ENCODE measurements around the gene STARD13. TPM values are rescaled to one million over a fixed set of nuclear protein-coding genes. Genes with fewer than 3 reads are reported as not detected.
A peak's percentile ranks its signal among the peaks of the same experiment; 100 is the strongest.

The STARD13 gene
- total RNA-seq, 2 donors from 2014 or later: 43.9 to 47.1 TPM

DNA sequence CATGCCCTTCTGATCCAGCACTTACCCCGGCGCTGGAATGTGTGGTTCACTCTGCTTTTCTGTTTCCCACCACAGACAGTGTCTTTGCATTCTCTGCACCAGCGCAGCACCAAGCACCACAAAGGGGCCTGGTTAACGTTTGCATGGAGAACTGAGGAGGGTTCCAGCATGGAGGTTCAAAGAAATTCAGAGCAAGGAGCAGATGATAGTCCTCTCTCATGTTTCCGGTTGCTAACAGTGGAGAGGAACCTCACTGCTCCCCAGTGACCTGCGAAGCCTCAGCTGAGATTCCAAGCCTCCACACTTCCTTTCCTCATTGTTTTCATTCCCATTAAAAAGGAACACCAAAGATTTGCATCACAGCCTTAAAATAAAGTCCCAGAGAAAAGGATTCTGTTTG lies 99.7 kb downstream of the STARD13 start:
- H3K36me3 ChIP-seq: no peaks in the 10 kb centered on the region
- peak overlapping the region; percentile 4 to 50 for H3K27ac ChIP-seq
- peak overlapping the region; percentile 24 for H3K4me3 ChIP-seq
- DNase-seq (ENCODE audit: low spot score): no peak
- peaks cover 10 to 75% of the 10 kb centered on the region in 2 donors for H3K4me1 ChIP-seq (ENCODE audit: control insufficient read depth in 1 of 2, low read depth in 2 of 2)
- H3K9me3 ChIP-seq: no peaks in the 10 kb centered on the region
- ATAC-seq (ENCODE audit: insufficient number of reproducible peaks, low FRiP score, low read depth): no peak
- H3K27me3 ChIP-seq (replicated peaks; ENCODE audit: insufficient read depth): no peaks in the 10 kb centered on the region
- TF ChIP-seq, protein P1, sequence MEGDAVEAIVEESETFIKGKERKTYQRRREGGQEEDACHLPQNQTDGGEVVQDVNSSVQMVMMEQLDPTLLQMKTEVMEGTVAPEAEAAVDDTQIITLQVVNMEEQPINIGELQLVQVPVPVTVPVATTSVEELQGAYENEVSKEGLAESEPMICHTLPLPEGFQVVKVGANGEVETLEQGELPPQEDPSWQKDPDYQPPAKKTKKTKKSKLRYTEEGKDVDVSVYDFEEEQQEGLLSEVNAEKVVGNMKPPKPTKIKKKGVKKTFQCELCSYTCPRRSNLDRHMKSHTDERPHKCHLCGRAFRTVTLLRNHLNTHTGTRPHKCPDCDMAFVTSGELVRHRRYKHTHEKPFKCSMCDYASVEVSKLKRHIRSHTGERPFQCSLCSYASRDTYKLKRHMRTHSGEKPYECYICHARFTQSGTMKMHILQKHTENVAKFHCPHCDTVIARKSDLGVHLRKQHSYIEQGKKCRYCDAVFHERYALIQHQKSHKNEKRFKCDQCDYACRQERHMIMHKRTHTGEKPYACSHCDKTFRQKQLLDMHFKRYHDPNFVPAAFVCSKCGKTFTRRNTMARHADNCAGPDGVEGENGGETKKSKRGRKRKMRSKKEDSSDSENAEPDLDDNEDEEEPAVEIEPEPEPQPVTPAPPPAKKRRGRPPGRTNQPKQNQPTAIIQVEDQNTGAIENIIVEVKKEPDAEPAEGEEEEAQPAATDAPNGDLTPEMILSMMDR (IDR thresholded peaks at IDR 0.05): no peak

DNA sequence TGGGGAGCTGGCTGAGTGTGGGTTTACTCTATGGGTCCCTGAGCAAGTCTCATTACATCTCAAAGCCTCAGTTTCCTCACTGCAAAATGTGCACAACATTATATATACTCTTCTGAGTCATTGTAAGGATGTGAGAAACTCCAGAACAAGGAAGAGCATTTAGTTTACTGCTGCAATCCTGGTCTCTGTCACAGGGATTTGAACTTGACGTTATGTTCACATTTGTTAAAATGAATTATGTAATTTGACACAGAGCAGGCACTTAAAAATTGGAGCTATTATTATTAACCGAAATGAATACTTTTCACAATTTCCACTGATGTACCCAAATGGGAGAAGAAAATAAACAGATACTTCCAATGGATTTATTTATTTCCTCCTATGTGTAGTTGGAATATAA lies 101.0 kb downstream of the STARD13 start:
- no peak for ATAC-seq (ENCODE audit: insufficient number of reproducible peaks, low FRiP score, low read depth)
- Histone ChIP-seq H3K4me3 (no peak overlapping the region), H3K36me3 (no peaks in the 10 kb centered on the region), H3K27ac (no peak overlapping the region), H3K4me1 (ENCODE audit: control insufficient read depth in 1 of 2, low read depth in 2 of 2) (peaks cover 8 to 65% of the 10 kb centered on the region in 2 donors), H3K27me3 (replicated peaks; ENCODE audit: insufficient read depth) (no peaks in the 10 kb centered on the region), H3K9me3 (no peaks in the 10 kb centered on the region)
- DNase-seq (ENCODE audit: low spot score): no peak
- TF ChIP-seq, protein P1 (IDR thresholded peaks at IDR 0.05): no peak

DNA sequence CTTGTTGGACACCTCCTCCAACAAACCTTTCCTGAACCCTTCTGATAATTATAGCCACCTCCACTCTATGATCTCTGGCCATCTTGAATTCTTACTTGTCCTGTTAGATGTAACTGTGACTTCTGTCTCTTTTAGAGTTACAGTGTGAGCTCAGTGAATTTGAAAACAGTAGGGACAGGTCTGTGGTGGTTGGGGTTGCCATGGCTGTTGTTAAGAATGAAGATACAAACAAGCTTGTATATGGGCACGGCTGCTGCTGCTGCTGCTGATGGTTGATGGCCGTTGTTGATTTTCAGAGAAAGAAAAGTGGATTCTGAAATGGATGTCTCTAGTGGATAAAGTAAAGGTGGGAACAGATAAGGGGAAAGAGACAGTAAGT lies 101.5 kb downstream of the STARD13 start:
- Histone ChIP-seq H3K9me3 (no peaks in the 10 kb centered on the region), H3K4me3 (no peak overlapping the region), H3K4me1 (ENCODE audit: control insufficient read depth in 1 of 2, low read depth in 2 of 2) (peaks cover 8 to 66% of the 10 kb centered on the region in 2 donors), H3K27me3 (replicated peaks; ENCODE audit: insufficient read depth) (no peaks in the 10 kb centered on the region), H3K27ac (no peak overlapping the region), H3K36me3 (no peaks in the 10 kb centered on the region)
- ATAC-seq (ENCODE audit: insufficient number of reproducible peaks, low FRiP score, low read depth): no peak
- TF ChIP-seq, protein P1 (IDR thresholded peaks at IDR 0.05): no peak
- DNase-seq (ENCODE audit: low spot score): no peak

DNA sequence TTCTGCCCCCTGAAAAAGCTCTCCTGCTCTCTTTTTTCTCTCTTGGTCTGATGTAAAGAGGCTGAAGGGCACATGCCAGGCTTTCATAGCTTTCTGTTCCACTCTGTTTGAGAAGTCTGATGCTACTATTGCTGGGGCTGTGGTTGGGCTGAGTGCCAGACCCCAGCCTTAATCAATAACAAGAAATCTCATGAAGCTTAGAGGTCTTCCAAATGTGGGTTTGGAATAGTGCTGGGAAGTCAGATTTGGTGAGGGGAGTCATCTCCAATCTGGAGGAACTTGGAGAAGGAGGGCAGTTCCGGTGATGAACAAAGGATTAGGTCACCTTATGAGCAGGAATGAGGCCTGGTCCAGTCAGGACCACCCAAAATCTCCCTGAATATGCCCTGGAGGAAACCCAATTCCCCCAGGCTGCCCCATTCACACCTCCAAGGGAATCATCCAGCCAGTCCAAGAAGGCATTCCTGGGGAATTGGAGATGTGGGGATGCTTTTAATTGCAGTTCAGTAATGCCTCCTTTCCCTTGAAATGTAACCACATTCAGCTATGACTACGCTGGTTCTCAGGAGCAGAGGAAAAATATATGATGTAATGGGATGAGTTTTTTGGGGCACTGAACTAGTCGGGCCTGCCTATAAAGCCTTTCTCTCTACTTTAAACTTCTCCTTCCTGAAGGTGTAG lies 102.0 kb downstream of the STARD13 start:
- Histone ChIP-seq H3K9me3 (no peaks in the 10 kb centered on the region), H3K27ac (no peak overlapping the region), H3K36me3 (no peaks in the 10 kb centered on the region), H3K27me3 (replicated peaks; ENCODE audit: insufficient read depth) (no peaks in the 10 kb centered on the region), H3K4me1 (ENCODE audit: control insufficient read depth in 1 of 2, low read depth in 2 of 2) (peaks cover 8 to 67% of the 10 kb centered on the region in 2 donors), H3K4me3 (no peak overlapping the region)
- TF ChIP-seq, protein P1 (IDR thresholded peaks at IDR 0.05): no peak
- DNase-seq (ENCODE audit: low spot score): no peak
- no peak for ATAC-seq (ENCODE audit: insufficient number of reproducible peaks, low FRiP score, low read depth)

DNA sequence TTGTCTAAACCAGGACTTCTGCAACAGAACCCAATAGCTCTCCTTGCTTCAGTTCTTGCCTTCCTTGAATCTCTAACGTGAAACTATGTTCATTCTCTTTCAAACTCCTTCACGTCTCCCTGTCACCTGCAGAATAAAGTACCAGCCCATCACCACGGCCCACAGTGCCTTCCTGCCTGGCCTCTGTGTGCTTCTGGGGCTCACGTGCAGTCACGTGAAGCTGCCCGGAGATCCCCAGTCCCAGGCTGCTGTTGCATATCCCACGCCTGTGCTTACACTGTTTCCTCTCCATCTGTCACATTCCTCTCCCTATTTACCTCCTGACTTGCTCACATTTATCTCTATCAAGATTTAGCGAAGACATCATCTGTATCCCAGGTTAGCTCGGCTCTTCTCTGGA lies 102.8 kb downstream of the STARD13 start:
- Histone ChIP-seq H3K27me3 (replicated peaks; ENCODE audit: insufficient read depth) (no peaks in the 10 kb centered on the region), H3K9me3 (no peaks in the 10 kb centered on the region), H3K27ac (no peak overlapping the region), H3K4me3 (no peak overlapping the region), H3K4me1 (ENCODE audit: control insufficient read depth in 1 of 2, low read depth in 2 of 2) (peaks cover 8 to 66% of the 10 kb centered on the region in 2 donors), H3K36me3 (no peaks in the 10 kb centered on the region)
- TF ChIP-seq, protein P1 (IDR thresholded peaks at IDR 0.05): no peak
- DNase-seq (ENCODE audit: low spot score) (no peak), ATAC-seq (ENCODE audit: insufficient number of reproducible peaks, low FRiP score, low read depth) (no peak)
